Trophoblast cell (in vitro differentiated cells and primary cell): ENCODE results near the gene GABRR2.
"Not testable (repeated sequence)": the region's sequence is repeated elsewhere in the genome, so short reads cannot be mapped to it uniquely, and the experiment has no call there.

Source experiments
- DNase-seq, 2 donors: peaks; one replicate each; pipeline ENCODE4 v3.0.0-alpha.2; 2016
- H2AFZ ChIP-seq: 2 replicates; pipeline ENCODE4 v1.6.1; 2013; ENCODE audit warnings: low read length, moderate library complexity, mild to moderate bottlenecking; ENCODE audit not compliant: insufficient read depth, poor library complexity
- H2AK5ac ChIP-seq: 2 replicates; pipeline ENCODE4 v1.6.1; 2013; ENCODE audit warnings: mild to moderate bottlenecking, low read length
- H2BK120ac ChIP-seq: 2 replicates; pipeline ENCODE4 v1.6.1; 2013; ENCODE audit warnings: low read length, mild to moderate bottlenecking, moderate library complexity; ENCODE audit not compliant: insufficient read depth, poor library complexity
- H2BK12ac ChIP-seq: 2 replicates; pipeline ENCODE4 v1.6.1; 2013; ENCODE audit warnings: mild to moderate bottlenecking, low read length, moderate library complexity
- H2BK5ac ChIP-seq: 2 replicates; pipeline ENCODE4 v1.6.1; 2013; ENCODE audit warnings: low read length, low read depth, moderate library complexity, mild to moderate bottlenecking; ENCODE audit not compliant: poor library complexity
- H3K14ac ChIP-seq: 2 replicates; pipeline ENCODE4 v1.6.1; 2013; ENCODE audit warnings: mild to moderate bottlenecking, low read length
- H3K18ac ChIP-seq: 2 replicates; pipeline ENCODE4 v1.6.1; 2013; ENCODE audit warnings: mild to moderate bottlenecking, low read length
- H3K23ac ChIP-seq: 2 replicates; pipeline ENCODE4 v1.6.1; 2013; ENCODE audit warnings: low read length
- H3K27ac ChIP-seq: 2 replicates; pipeline ENCODE4 v1.5.1; 2013; ENCODE audit warnings: low read depth, mild to moderate bottlenecking, inconsistent platforms, low read length, moderate library complexity
- H3K27me3 ChIP-seq: 2 replicates; pipeline ENCODE4 v1.6.1; 2013; ENCODE audit warnings: inconsistent platforms, mild to moderate bottlenecking, low read length, moderate library complexity; ENCODE audit not compliant: insufficient read depth
- H3K36me3 ChIP-seq, 2 experiments: 1 replicate in 1 of 2; 2 replicates in 1 of 2; pipeline ENCODE4 v1.6.1; 2013; ENCODE audit warnings: low read length in 2 of 2, mild to moderate bottlenecking in 2 of 2, moderate library complexity in 1 of 2; ENCODE audit not compliant: insufficient read depth in 2 of 2, control insufficient read depth in 1 of 2
- H3K4ac ChIP-seq: 2 replicates; pipeline ENCODE4 v1.6.1; 2013; ENCODE audit warnings: low read depth, mild to moderate bottlenecking, low read length, moderate library complexity
- H3K4me1 ChIP-seq, 2 experiments: 1 replicate in 1 of 2; 2 replicates in 1 of 2; pipeline ENCODE4 v1.6.1; 2013; ENCODE audit warnings: low read length in 2 of 2, mild to moderate bottlenecking in 2 of 2, moderate library complexity in 1 of 2; ENCODE audit not compliant: insufficient read depth in 2 of 2, control insufficient read depth in 1 of 2
- H3K4me2 ChIP-seq: 2 replicates; pipeline ENCODE4 v1.6.1; 2013; ENCODE audit warnings: inconsistent platforms, mild to moderate bottlenecking, low read length, moderate library complexity
- H3K4me3 ChIP-seq: 2 replicates; pipeline ENCODE4 v1.5.1; 2013; ENCODE audit warnings: mild to moderate bottlenecking, low read depth, low read length, inconsistent platforms
- H3K79me1 ChIP-seq: one replicate; pipeline ENCODE4 v1.6.1; 2013; ENCODE audit warnings: low read length
- H3K79me2 ChIP-seq: 2 replicates; pipeline ENCODE4 v1.6.1; 2013; ENCODE audit warnings: low read length, mild to moderate bottlenecking; ENCODE audit not compliant: control insufficient read depth, insufficient read depth, poor library complexity
- H3K9ac ChIP-seq: 2 replicates; pipeline ENCODE4 v1.6.1; 2013; ENCODE audit warnings: mild to moderate bottlenecking, low read length
- H3K9me3 ChIP-seq: 2 replicates; pipeline ENCODE4 v1.6.1; 2013; ENCODE audit warnings: low read depth, mild to moderate bottlenecking, control low read depth, inconsistent platforms, low read length; ENCODE audit not compliant: insufficient read depth
- H4K12ac ChIP-seq: 2 replicates; pipeline ENCODE4 v1.6.1; 2013; ENCODE audit warnings: low read depth, mild to moderate bottlenecking, low read length, moderate library complexity
- H4K8ac ChIP-seq: 2 replicates; pipeline ENCODE4 v1.6.1; 2013; ENCODE audit warnings: low read depth, mild to moderate bottlenecking, low read length, moderate library complexity
- H4K91ac ChIP-seq: one replicate; pipeline ENCODE4 v1.6.1; 2013; ENCODE audit warnings: low read depth, mild to moderate bottlenecking, low read length, moderate library complexity
- WGBS: extraction: QIAGEN DNeasy Blood & Tissue Kit; methylation state at CpG from one replicate; pipeline ENCODE4 v1.1.7; 2013; ENCODE audit warnings: missing lambda C conversion rate; ENCODE audit not compliant: insufficient read length, insufficient coverage; ENCODE audit errors: extremely low coverage; 5-methylcytosine and 5-hydroxymethylcytosine counted together

Gene GABRR2

GRCh38 chr6:89242574-89243330 lies 72.3 kb downstream of the GABRR2 start:
- DNase-seq, result peak; percentile 11 to 75

GRCh38 chr6:89239338-89239737 lies 75.8 kb downstream of the GABRR2 start:
- DNase-seq, result peak in 1 of 2 donors; percentile 10
- no peak overlapping the region for H3K23ac ChIP-seq
- H2BK5ac ChIP-seq, result no peak overlapping the region
- no peak overlapping the region for H3K4me2 ChIP-seq
- no peaks in the 10 kb centered on the region for H3K9me3 ChIP-seq
- H2BK120ac ChIP-seq, result no peak overlapping the region
- H3K4me3 ChIP-seq, result no peak overlapping the region
- H4K91ac ChIP-seq, result no peak overlapping the region
- no peaks in the 10 kb centered on the region for H3K4me1 ChIP-seq
- no peak overlapping the region for H4K12ac ChIP-seq
- no peak overlapping the region for H2AK5ac ChIP-seq
- no CpG with 5 or more reads among the region's 3 CpGs for WGBS
- H3K9ac ChIP-seq, result no peak overlapping the region
- H3K27ac ChIP-seq, result no peak overlapping the region
- H2AFZ ChIP-seq, result no peak overlapping the region
- no peaks in the 10 kb centered on the region for H3K27me3 ChIP-seq
- no peaks in the 10 kb centered on the region for H3K79me1 ChIP-seq
- H3K14ac ChIP-seq, result no peak overlapping the region
- H3K18ac ChIP-seq, result no peak overlapping the region
- no peak overlapping the region for H4K8ac ChIP-seq
- H3K4ac ChIP-seq, result no peak overlapping the region
- no peak overlapping the region for H2BK12ac ChIP-seq
- no peaks in the 10 kb centered on the region for H3K36me3 ChIP-seq
- H3K79me2 ChIP-seq, result no peaks in the 10 kb centered on the region

More at GRCh38 chr6:89242574-89243330, 72.3 kb downstream of the GABRR2 start:
- WGBS, result no CpG with 5 or more reads among the region's 3 CpGs
- Histone ChIP-seq H2BK5ac (no peak overlapping the region), H4K8ac (no peak overlapping the region), H3K4me1 (no peaks in the 10 kb centered on the region), H3K27ac (no peak overlapping the region), H3K23ac (no peak overlapping the region), H3K4me3 (no peak overlapping the region), H3K4ac (no peak overlapping the region), H2BK12ac (no peak overlapping the region), H3K27me3 (no peaks in the 10 kb centered on the region), H3K9ac (no peak overlapping the region), H4K91ac (no peak overlapping the region), H3K9me3 (no peaks in the 10 kb centered on the region), H4K12ac (no peak overlapping the region), H3K18ac (no peak overlapping the region), H3K36me3 (no peaks in the 10 kb centered on the region), H3K4me2 (no peak overlapping the region), H3K14ac (no peak overlapping the region), H3K79me2 (no peaks in the 10 kb centered on the region), H3K79me1 (no peaks in the 10 kb centered on the region), H2BK120ac (no peak overlapping the region), H2AK5ac (no peak overlapping the region), H2AFZ (no peak overlapping the region)

GRCh38 chr6:89237158-89237557 lies 77.9 kb downstream of the GABRR2 start:
- Histone ChIP-seq H3K23ac (no peak overlapping the region), H3K27me3 (no peaks in the 10 kb centered on the region), H2AK5ac (no peak overlapping the region), H4K8ac (no peak overlapping the region), H3K27ac (no peak overlapping the region), H3K18ac (no peak overlapping the region), H2BK120ac (no peak overlapping the region), H3K4ac (no peak overlapping the region), H3K9ac (no peak overlapping the region), H2BK12ac (no peak overlapping the region), H2AFZ (no peak overlapping the region), H3K79me1 (no peaks in the 10 kb centered on the region), H4K12ac (no peak overlapping the region), H3K4me3 (no peak overlapping the region), H3K79me2 (no peaks in the 10 kb centered on the region), H4K91ac (no peak overlapping the region), H2BK5ac (no peak overlapping the region), H3K36me3 (no peaks in the 10 kb centered on the region), H3K9me3 (no peaks in the 10 kb centered on the region), H3K4me1 (no peaks in the 10 kb centered on the region), H3K14ac (no peak overlapping the region), H3K4me2 (no peak overlapping the region)
- DNase-seq, result no peak

GRCh38 chr6:89233605-89234004 lies 81.5 kb downstream of the GABRR2 start:
- H3K9me3 ChIP-seq, H2BK5ac ChIP-seq, H3K9ac ChIP-seq, H4K91ac ChIP-seq, H3K36me3 ChIP-seq, H3K79me1 ChIP-seq, H3K18ac ChIP-seq, H3K79me2 ChIP-seq, H3K4me1 ChIP-seq, H3K4me2 ChIP-seq, H3K4me3 ChIP-seq, H3K23ac ChIP-seq, H4K8ac ChIP-seq, H4K12ac ChIP-seq, H2BK12ac ChIP-seq, H3K27me3 ChIP-seq, H2AK5ac ChIP-seq, H3K14ac ChIP-seq, H2BK120ac ChIP-seq, H2AFZ ChIP-seq, DNase-seq, H3K4ac ChIP-seq, H3K27ac ChIP-seq: not testable (repeated sequence)
- no CpG with 5 or more reads among the region's 15 CpGs for WGBS
